Activated CD4-positive, alpha-beta memory T cell treated with anti-CD3 and anti-CD28 coated beads, Interleukin-2, amount 10 ng/mL, durations not matched to agents 7 days and 5 days (primary cell): ENCODE results near the gene KMT2A. TPM values are rescaled to one million over a fixed set of nuclear protein-coding genes. Genes with fewer than 3 reads are reported as not detected.

Experiments
- total RNA-seq, 2 experiments: library from RNA; stranded (reverse); gene quantifications; one replicate each; pipeline ENCODE4 v1.2.3, GENCODE V29; 2021

KMT2A gene
- total RNA-seq, 2 experiments from 2014 or later, result 94.6 to 102 TPM

Other genes with a start within 250 kb of the KMT2A start
- 100 to 1,000 TPM; 102 to 103 TPM for gene JAML, start 211.5 kb upstream of the KMT2A start, total RNA-seq
- gene MPZL3, start 184.1 kb upstream of the KMT2A start, total RNA-seq, result 10 to 100 TPM; 34.0 to 34.9 TPM
- 1 to 10 TPM; 3.8 to 5.3 TPM for gene MPZL2, start 172.2 kb upstream of the KMT2A start, total RNA-seq
- gene CD3E, start 131.8 kb upstream of the KMT2A start, total RNA-seq, result 100 to 1,000 TPM; 639 to 653 TPM
- 100 to 1,000 TPM; 467 to 476 TPM for gene CD3D, start 93.8 kb upstream of the KMT2A start, total RNA-seq
- gene CD3G, start 92.1 kb upstream of the KMT2A start, total RNA-seq, result 100 to 1,000 TPM; 223 to 225 TPM
- 10 to 100 TPM; 42.1 to 44.1 TPM for gene UBE4A, start 76.9 kb upstream of the KMT2A start, total RNA-seq
- gene ATP5MG, start 34.9 kb upstream of the KMT2A start, total RNA-seq, result 100 to 1,000 TPM; 251 to 260 TPM
- under 1 TPM; 0.23 to 0.55 TPM for gene TTC36, start 91.0 kb downstream of the KMT2A start, total RNA-seq
- gene TMEM25, start 94.7 kb downstream of the KMT2A start, total RNA-seq, result 1 to 10 TPM; 5.3 to 6.4 TPM
- 1 to 10 TPM; 9.6 to 10.0 TPM for gene IFT46, start 129.4 kb downstream of the KMT2A start, total RNA-seq
- gene ARCN1, start 135.9 kb downstream of the KMT2A start, total RNA-seq, result 100 to 1,000 TPM; 138 to 141 TPM
- under 1 TPM; 0.53 to 0.63 TPM for gene PHLDB1, start 171.1 kb downstream of the KMT2A start, total RNA-seq
- gene TREH, start 243.2 kb downstream of the KMT2A start, total RNA-seq, result not detected